ENCODE measurements around the gene SLC43A2. TPM values are rescaled to one million over a fixed set of nuclear protein-coding genes. Genes with fewer than 3 reads are reported as not detected.

SLC43A2 gene
- total and polyA plus RNA-seq, 2 of the 13 experiments (the other 11 are each of a cell fraction or from before 2014, with no cell fraction given): 7.3 to 20.0 TPM

DNA sequence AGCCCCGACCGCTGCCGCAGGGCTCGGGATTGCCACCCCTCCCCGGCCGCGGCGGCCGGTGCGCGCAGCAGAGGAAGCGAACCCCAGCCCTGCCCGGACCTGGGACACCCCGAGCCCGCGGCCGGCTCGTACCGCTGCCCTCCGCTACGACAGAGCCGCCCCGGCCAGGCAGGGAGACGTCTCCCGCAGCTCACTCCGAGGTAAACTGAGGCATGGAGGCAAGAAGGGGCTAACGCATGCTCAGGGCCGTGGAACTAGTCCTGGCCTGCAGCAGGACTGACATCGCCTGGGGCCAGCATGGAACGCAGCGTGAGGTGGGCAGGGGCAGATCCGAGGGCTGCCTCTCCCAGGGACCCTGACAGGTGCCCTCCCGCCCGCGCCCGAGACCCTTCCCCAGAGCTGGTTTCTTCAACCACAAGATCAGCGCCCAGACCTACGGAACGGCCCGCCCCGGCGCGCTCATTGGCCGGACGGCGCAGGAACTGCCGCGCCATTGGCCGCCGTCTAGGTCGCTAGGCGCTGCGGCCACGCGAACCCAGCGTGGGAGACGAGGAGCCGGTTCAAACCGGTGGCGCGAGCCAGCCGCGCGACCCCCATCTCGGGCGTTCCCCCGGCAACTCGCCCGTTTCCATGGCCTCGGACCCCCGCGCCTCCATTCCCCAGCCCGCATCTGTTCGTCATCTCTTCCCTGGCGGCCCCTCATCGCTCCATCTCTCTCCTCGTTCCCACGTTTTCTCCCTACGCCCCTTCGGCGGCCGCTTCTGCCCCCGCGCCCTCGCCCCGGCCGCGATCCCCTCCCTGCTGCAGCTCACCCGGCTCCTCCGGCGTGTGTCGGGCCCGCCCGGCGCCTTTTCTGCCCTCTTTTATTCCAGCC, at the start of gene SLC43A2 (continued):
- TF ChIP-seq ZBTB3 (CRISPR knock-in tag; IDR thresholded peaks at IDR 0.05; ENCODE audit: borderline replicate concordance, low read depth) (no peak), NAIF1 (CRISPR knock-in tag; IDR thresholded peaks at IDR 0.05; ENCODE audit: borderline replicate concordance) (no peak), BRD4 (CRISPR knock-in tag; IDR thresholded peaks at IDR 0.05) (no peak; the same call in 1 of the 2 replicates), KAT2B (IDR thresholded peaks at IDR 0.05; ENCODE audit: borderline replicate concordance, low read depth, low read length) (no peak), RARG (CRISPR knock-in tag; IDR thresholded peaks at IDR 0.05; ENCODE audit: low read depth) (no peak), RARA (CRISPR knock-in tag; IDR thresholded peaks at IDR 0.05) (0 out of 2 replicates have a peak, but pooled peaks have one; percentile 9), ZNF790 (CRISPR knock-in tag; IDR thresholded peaks at IDR 0.05; ENCODE audit: borderline replicate concordance) (no peak), ZNF235 (CRISPR knock-in tag; IDR thresholded peaks at IDR 0.05; ENCODE audit: borderline replicate concordance) (peak; percentile 84; the same call in 1 of the 2 replicates), REPIN1 (CRISPR knock-in tag; IDR thresholded peaks at IDR 0.05; ENCODE audit: borderline replicate concordance, low read depth) (peak; percentile 61; the same call in 1 of the 2 replicates), RORA (CRISPR knock-in tag; IDR thresholded peaks at IDR 0.05) (no peak), ZNF317 (CRISPR knock-in tag; IDR thresholded peaks at IDR 0.05) (no peak), ZNF446 (CRISPR knock-in tag; IDR thresholded peaks at IDR 0.05) (peak; percentile 24), SAP130 (CRISPR knock-in tag; IDR thresholded peaks at IDR 0.05; ENCODE audit: low read depth) (peak; percentile 73), SNRNP70 (IDR thresholded peaks at IDR 0.05; ENCODE audit: low read depth, low read length) (no peak), YY1 (IDR thresholded peaks at IDR 0.05; ENCODE audit: insufficient read depth, insufficient replicate concordance, low read depth, low read length) (no peak), MAFK (conservative IDR thresholded peaks at IDR 0.05 in 1 of 2, IDR thresholded peaks at IDR 0.05 in 1 of 2; ENCODE audit: low read length in 2 of 2) (no peak), SKI (IDR thresholded peaks at IDR 0.05; ENCODE audit: partially characterized antibody) (no peak)
- TF ChIP-seq, protein P1, sequence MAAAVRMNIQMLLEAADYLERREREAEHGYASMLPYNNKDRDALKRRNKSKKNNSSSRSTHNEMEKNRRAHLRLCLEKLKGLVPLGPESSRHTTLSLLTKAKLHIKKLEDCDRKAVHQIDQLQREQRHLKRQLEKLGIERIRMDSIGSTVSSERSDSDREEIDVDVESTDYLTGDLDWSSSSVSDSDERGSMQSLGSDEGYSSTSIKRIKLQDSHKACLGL (CRISPR knock-in tag; IDR thresholded peaks at IDR 0.05): peak; percentile 96
- TF ChIP-seq, protein P2, sequence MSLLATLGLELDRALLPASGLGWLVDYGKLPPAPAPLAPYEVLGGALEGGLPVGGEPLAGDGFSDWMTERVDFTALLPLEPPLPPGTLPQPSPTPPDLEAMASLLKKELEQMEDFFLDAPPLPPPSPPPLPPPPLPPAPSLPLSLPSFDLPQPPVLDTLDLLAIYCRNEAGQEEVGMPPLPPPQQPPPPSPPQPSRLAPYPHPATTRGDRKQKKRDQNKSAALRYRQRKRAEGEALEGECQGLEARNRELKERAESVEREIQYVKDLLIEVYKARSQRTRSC (CRISPR knock-in tag; IDR thresholded peaks at IDR 0.05; ENCODE audit: low read depth): no peak
- TF ChIP-seq, protein P3, sequence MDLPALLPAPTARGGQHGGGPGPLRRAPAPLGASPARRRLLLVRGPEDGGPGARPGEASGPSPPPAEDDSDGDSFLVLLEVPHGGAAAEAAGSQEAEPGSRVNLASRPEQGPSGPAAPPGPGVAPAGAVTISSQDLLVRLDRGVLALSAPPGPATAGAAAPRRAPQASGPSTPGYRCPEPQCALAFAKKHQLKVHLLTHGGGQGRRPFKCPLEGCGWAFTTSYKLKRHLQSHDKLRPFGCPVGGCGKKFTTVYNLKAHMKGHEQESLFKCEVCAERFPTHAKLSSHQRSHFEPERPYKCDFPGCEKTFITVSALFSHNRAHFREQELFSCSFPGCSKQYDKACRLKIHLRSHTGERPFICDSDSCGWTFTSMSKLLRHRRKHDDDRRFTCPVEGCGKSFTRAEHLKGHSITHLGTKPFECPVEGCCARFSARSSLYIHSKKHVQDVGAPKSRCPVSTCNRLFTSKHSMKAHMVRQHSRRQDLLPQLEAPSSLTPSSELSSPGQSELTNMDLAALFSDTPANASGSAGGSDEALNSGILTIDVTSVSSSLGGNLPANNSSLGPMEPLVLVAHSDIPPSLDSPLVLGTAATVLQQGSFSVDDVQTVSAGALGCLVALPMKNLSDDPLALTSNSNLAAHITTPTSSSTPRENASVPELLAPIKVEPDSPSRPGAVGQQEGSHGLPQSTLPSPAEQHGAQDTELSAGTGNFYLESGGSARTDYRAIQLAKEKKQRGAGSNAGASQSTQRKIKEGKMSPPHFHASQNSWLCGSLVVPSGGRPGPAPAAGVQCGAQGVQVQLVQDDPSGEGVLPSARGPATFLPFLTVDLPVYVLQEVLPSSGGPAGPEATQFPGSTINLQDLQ (CRISPR knock-in tag; IDR thresholded peaks at IDR 0.05): no peak
- TF ChIP-seq, protein P4, sequence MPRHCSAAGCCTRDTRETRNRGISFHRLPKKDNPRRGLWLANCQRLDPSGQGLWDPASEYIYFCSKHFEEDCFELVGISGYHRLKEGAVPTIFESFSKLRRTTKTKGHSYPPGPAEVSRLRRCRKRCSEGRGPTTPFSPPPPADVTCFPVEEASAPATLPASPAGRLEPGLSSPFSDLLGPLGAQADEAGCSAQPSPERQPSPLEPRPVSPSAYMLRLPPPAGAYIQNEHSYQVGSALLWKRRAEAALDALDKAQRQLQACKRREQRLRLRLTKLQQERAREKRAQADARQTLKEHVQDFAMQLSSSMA (CRISPR knock-in tag; IDR thresholded peaks at IDR 0.05): no peak
- TF ChIP-seq, protein P5, sequence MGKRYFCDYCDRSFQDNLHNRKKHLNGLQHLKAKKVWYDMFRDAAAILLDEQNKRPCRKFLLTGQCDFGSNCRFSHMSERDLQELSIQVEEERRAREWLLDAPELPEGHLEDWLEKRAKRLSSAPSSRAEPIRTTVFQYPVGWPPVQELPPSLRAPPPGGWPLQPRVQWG (CRISPR knock-in tag; IDR thresholded peaks at IDR 0.05; ENCODE audit: borderline replicate concordance, low read depth): no peak
- TF ChIP-seq, protein P6, sequence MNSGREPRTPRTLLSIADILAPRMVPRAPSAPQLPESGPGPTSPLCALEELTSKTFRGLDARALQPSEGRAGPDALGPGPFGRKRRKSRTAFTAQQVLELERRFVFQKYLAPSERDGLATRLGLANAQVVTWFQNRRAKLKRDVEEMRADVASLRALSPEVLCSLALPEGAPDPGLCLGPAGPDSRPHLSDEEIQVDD (CRISPR knock-in tag; IDR thresholded peaks at IDR 0.05; ENCODE audit: borderline replicate concordance): peak; percentile 70; the same call in 1 of the 2 replicates

Measured in HepG2 (cell line).